ENCODE measurements around the gene CFAP221.
"Not testable (repeated sequence)": the region's sequence is repeated elsewhere in the genome, so short reads cannot be mapped to it uniquely, and the experiment has no call there.

DNA sequence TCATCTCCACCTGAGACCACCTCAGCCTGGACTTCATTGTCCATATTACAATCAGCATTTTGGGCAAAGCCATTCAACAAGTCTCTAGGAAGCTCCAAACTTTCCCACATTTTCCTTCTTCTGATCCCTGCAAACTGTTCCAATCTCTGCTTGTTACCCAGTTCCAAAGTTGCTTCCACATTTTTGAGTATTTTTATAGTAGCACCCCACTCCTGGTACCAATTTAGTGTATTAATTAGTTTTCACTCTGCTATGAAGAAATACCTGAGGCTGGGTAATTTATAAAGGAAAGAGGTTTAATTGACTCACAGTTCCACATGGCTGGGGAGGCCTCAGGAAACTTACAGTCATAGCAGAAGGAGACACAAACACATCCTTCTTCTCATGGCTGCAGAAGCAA, 69.9 kb downstream of the CFAP221 start:
- TF ChIP-seq SUZ12 (IDR thresholded peaks at IDR 0.05; ENCODE audit: extremely low read depth, insufficient read depth, insufficient read length); ZNF274 (IDR thresholded peaks at IDR 0.05; ENCODE audit: low read depth, low read length): not testable (repeated sequence)

Measured in NT2/D1 (cell line).